Right atrium auricular region (tissue), 2 donors: Measurements from ENCODE around the gene VAV3. TPM values are rescaled to one million over a fixed set of nuclear protein-coding genes. Genes with fewer than 3 reads are reported as not detected.
"Not testable (repeated sequence)": the region's sequence is repeated elsewhere in the genome, so short reads cannot be mapped to it uniquely, and the experiment has no call there.

Source experiments
- DNase-seq: peaks from one replicate; pipeline ENCODE4 v3.0.0-alpha.2; 2019; ENCODE audit warnings: low spot score
- H3K27ac ChIP-seq, 2 donors: fragments of 200-600 bp; sonication (generic); 1 replicate in 1 of 2; 2 replicates in 1 of 2; pipeline ENCODE4 v1.5.1; 2016 to 2019
- H3K27me3 ChIP-seq, 2 donors: fragments of 200-600 bp; sonication (generic); one replicate each; pipeline versions ENCODE4 v1.5.1 to v1.6.0; 2017 to 2019
- H3K36me3 ChIP-seq: fragments of 200-600 bp; sonication (generic); one replicate; pipeline ENCODE4 v1.5.1; 2016
- H3K4me1 ChIP-seq, 2 donors: fragments of 200-600 bp; sonication (generic); one replicate each; pipeline versions ENCODE4 v1.5.1 to v1.6.0; 2017 to 2019
- H3K4me3 ChIP-seq, 2 donors: fragments of 200-600 bp; sonication (generic); 1 replicate in 1 of 2; 2 replicates in 1 of 2; pipeline ENCODE4 v1.5.1; 2017 to 2019; ENCODE audit warnings: mild to moderate bottlenecking in 1 of 2, moderate library complexity in 1 of 2
- H3K9me3 ChIP-seq, 2 donors: fragments of 200-600 bp; sonication (generic); one replicate each; pipeline ENCODE4 v1.5.1; 2019
- total RNA-seq, 2 donors: library from RNA; depleted of rRNA; stranded (reverse); fragments of >200 nt; gene quantifications; one replicate each; pipeline ENCODE4 v1.1.0, GENCODE V29; 2016
- TF ChIP-seq, protein P1 (sequence below), 2 donors: fragments of 200-600 bp; sonication (generic); IDR thresholded peaks; one replicate each; pipeline ENCODE4 v1.5.1; 2019; ENCODE audit warnings: antibody characterized with exemption in 2 of 2

The VAV3 gene
- total RNA-seq, 2 donors from 2014 or later, result 2.0 to 2.8 TPM

DNA sequence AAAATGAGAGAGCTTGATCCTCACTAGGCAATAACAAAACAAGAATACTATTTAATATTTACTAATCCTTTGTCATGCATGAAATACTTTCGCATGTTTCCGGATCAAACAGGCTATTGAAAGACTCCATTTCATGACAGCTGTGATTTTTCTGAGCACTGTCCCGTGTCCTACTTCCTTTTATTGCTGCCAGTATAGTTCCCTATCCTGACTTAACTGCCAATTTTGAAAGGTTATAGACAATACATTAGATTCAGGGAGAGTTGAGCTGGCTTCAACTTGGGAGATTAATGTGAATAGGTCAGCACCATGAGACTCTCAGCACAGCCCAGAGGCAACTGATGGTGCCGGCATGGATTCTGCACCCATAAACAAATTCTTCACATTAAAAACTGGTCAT is 225.8 kb downstream of the VAV3 start:
- TF ChIP-seq, protein P1, sequence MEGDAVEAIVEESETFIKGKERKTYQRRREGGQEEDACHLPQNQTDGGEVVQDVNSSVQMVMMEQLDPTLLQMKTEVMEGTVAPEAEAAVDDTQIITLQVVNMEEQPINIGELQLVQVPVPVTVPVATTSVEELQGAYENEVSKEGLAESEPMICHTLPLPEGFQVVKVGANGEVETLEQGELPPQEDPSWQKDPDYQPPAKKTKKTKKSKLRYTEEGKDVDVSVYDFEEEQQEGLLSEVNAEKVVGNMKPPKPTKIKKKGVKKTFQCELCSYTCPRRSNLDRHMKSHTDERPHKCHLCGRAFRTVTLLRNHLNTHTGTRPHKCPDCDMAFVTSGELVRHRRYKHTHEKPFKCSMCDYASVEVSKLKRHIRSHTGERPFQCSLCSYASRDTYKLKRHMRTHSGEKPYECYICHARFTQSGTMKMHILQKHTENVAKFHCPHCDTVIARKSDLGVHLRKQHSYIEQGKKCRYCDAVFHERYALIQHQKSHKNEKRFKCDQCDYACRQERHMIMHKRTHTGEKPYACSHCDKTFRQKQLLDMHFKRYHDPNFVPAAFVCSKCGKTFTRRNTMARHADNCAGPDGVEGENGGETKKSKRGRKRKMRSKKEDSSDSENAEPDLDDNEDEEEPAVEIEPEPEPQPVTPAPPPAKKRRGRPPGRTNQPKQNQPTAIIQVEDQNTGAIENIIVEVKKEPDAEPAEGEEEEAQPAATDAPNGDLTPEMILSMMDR (IDR thresholded peaks at IDR 0.05), result no peak
- Histone ChIP-seq H3K27me3 (no peaks in the 10 kb centered on the region), H3K36me3 (no peaks in the 10 kb centered on the region), H3K4me3 (no peak overlapping the region), H3K27ac (no peak overlapping the region), H3K9me3 (no peaks in the 10 kb centered on the region), H3K4me1 (no peaks in the 10 kb centered on the region)
- no peak for DNase-seq

DNA sequence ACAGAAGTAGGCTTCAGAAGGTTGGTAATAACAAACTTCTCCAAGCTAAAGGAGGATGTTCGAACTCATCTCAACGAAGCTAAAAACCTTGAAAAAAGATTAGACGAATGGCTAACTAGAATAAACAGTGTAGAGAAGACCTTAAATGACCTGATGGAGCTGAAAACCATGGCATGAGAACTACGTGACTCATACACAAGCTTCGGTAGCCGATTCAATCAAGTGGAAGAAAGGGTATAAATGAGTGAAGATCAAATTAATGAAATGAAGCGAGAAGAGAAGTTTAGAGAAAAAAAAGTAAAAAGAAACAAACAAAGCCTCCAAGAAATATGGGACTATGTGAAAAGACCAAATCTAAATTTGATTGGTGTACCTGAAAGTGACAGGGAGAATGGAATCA is 231.6 kb downstream of the VAV3 start:
- not testable (repeated sequence) for H3K36me3 ChIP-seq, H3K4me1 ChIP-seq, H3K4me3 ChIP-seq, H3K9me3 ChIP-seq, DNase-seq, H3K27ac ChIP-seq, H3K27me3 ChIP-seq

DNA sequence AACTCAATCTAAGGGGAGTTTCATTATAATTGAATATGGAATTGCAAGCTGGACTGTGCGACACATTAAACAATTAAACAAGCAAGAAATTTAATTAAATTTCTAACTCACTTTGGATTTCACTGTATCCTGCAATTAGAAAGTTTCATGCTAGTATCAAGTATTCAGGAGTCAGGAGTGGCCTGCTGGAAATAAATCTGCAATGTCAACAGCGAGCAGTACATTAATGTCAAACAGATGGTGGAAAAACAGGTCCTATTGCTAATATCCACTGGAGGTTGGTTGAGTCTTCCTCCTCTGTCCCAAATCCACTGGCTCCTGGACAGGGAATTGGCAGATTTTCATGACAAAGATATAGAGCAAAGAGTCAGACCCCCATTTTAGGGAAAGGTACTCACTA is 237.1 kb downstream of the VAV3 start:
- TF ChIP-seq, protein P1 (IDR thresholded peaks at IDR 0.05), result no peak
- Histone ChIP-seq H3K9me3 (no peaks in the 10 kb centered on the region), H3K36me3 (no peaks in the 10 kb centered on the region), H3K4me1 (no peaks in the 10 kb centered on the region), H3K27ac (no peak overlapping the region), H3K4me3 (no peak overlapping the region), H3K27me3 (no peaks in the 10 kb centered on the region)
- no peak for DNase-seq

DNA sequence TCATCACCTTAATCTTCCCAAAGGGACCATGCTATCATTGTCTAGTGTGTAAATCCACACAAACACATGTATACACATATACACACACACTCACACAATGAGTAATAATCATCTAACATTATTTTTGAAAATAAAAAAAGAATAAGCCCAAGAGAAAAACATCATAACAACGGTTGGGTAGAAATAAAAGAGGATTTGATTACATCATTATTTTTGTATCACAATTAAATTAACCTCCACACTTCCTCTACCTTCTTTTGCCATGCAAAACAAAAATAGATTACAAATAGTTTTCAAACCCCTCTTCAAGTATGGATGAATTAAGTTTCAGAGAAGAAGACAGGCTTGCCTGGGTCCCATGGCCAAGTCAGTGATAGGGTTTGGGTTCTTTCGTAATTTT is 238.1 kb downstream of the VAV3 start:
- DNase-seq, result no peak
- Histone ChIP-seq H3K4me1 (no peaks in the 10 kb centered on the region), H3K36me3 (no peaks in the 10 kb centered on the region), H3K4me3 (no peak overlapping the region), H3K27ac (no peak overlapping the region), H3K9me3 (no peaks in the 10 kb centered on the region), H3K27me3 (no peaks in the 10 kb centered on the region)
- TF ChIP-seq, protein P1 (IDR thresholded peaks at IDR 0.05), result no peak

DNA sequence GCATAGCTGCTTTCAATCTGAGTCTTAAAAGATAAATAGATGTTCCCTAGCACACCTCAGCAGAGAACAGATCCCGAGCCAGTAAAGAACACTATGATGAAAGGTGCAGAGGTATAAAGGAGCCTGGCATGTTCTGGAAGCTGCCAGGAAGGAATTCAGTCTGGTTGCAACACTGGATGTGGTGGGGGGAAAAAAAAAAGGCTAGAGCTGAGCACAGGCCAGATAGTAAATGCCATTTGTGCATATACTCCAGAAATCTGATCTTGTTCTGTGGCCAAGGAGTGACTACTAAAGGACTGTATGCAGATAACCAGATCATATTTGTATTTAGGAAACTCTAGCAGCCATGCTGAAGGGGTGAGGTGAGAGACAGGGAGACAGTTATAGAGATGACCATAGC is 240.3 kb downstream of the VAV3 start:
- TF ChIP-seq, protein P1 (IDR thresholded peaks at IDR 0.05), result no peak
- no peak for DNase-seq
- Histone ChIP-seq H3K4me1 (no peaks in the 10 kb centered on the region), H3K9me3 (no peaks in the 10 kb centered on the region), H3K27ac (no peak overlapping the region), H3K4me3 (no peak overlapping the region), H3K27me3 (no peaks in the 10 kb centered on the region), H3K36me3 (no peaks in the 10 kb centered on the region)

DNA sequence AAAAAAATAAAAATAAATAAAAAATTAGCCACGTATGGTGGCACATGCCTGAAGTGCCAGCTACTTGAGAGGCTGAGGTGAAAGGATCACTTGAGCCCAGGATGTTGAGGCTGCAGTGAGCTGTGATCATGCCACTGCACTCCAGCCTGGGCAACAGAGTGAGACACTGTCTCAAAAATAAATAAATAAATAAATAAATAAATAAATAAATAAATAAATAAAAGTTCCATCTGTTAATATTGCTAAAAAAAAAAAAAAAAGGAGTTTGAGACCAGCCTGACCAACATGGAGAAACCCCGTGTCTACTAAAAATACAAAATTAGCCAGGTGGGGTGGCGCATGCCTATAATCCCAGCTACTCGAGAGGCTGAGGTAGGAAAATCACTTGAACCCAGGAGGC is 244.8 kb downstream of the VAV3 start:
- not testable (repeated sequence) for H3K27ac ChIP-seq, H3K36me3 ChIP-seq, H3K27me3 ChIP-seq, H3K4me3 ChIP-seq, H3K9me3 ChIP-seq, H3K4me1 ChIP-seq, DNase-seq

DNA sequence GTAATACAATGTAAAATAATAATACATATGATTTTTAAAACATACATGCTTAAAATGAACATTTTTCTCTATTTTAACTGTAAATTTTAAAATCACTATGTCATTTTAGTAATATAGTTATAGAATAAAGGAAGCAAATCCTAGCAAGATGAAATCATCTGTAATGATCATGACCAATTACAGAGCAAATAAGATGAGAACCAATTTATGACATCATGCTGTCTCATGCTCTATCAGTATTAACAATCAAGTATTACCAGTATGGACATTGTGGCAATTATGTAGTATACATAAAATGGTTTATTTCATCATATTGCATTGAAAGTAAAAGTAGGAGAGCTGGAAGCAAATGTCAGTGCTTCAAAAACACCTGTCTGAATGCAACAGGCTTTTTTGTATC is 255.0 kb downstream of the VAV3 start:
- TF ChIP-seq, protein P1 (IDR thresholded peaks at IDR 0.05), result no peak
- Histone ChIP-seq H3K27ac (no peak overlapping the region), H3K4me3 (no peak overlapping the region), H3K36me3 (no peaks in the 10 kb centered on the region), H3K9me3 (peaks cover 0 to 6% of the 10 kb centered on the region in 2 donors), H3K27me3 (no peaks in the 10 kb centered on the region), H3K4me1 (no peaks in the 10 kb centered on the region)
- DNase-seq, result no peak
